Measurements from ENCODE around the gene NEO1.

The NEO1 gene

GRCh38 chr15:73005032-73005431 is 47.2 kb upstream of the NEO1 start:
- H3K36me3 ChIP-seq (ENCODE audit: insufficient read depth, low read length) = no peaks in the 10 kb centered on the region
- H3K79me2 ChIP-seq (ENCODE audit: insufficient read depth, low read length) = no peaks in the 10 kb centered on the region
- no peaks in the 10 kb centered on the region for H3K9me2 ChIP-seq (ENCODE audit: low read depth, low read length)
- no peaks in the 10 kb centered on the region for H4K20me1 ChIP-seq (ENCODE audit: insufficient read depth, low read length)
- H3K4me1 ChIP-seq (ENCODE audit: insufficient read depth, low read length, severe bottlenecking) = no peaks in the 10 kb centered on the region
- H3K9me3 ChIP-seq (ENCODE audit: low read length) = no peaks in the 10 kb centered on the region
- no peak overlapping the region for H3K9ac ChIP-seq (ENCODE audit: low read length)
- H3K4me2 ChIP-seq (ENCODE audit: low read length) = no peak overlapping the region
- no peaks in the 10 kb centered on the region for H3K27me3 ChIP-seq (ENCODE audit: insufficient read depth, low read length)
- no peak for TF ChIP-seq CTCF (IDR thresholded peaks at IDR 0.05; ENCODE audit: low read length)
- TF ChIP-seq EZH2 (IDR thresholded peaks at IDR 0.05; ENCODE audit: borderline replicate concordance, low read length) = no peak
- H3K27ac ChIP-seq (ENCODE audit: low read depth, low read length, poor library complexity, severe bottlenecking) = no peak overlapping the region
- H3K4me3 ChIP-seq (ENCODE audit: low read depth, low read length, poor library complexity, severe bottlenecking) = no peak overlapping the region
- H3F3A ChIP-seq (ENCODE audit: insufficient read depth, low read length) = no peaks in the 10 kb centered on the region
- no peak overlapping the region for H2AFZ ChIP-seq (ENCODE audit: low read length)

- Histone ChIP-seq H3K9me2 (ENCODE audit: low read depth, low read length) (no peaks in the 10 kb centered on the region), H3K27me3 (ENCODE audit: insufficient read depth, low read length) (no peaks in the 10 kb centered on the region), H3K36me3 (ENCODE audit: insufficient read depth, low read length) (no peaks in the 10 kb centered on the region), H3K4me3 (ENCODE audit: low read depth, low read length, poor library complexity, severe bottlenecking) (no peak overlapping the region), H3F3A (ENCODE audit: insufficient read depth, low read length) (no peaks in the 10 kb centered on the region), H3K4me2 (ENCODE audit: low read length) (no peak overlapping the region), H3K9ac (ENCODE audit: low read length) (no peak overlapping the region), H4K20me1 (ENCODE audit: insufficient read depth, low read length) (no peaks in the 10 kb centered on the region), H3K79me2 (ENCODE audit: insufficient read depth, low read length) (no peaks in the 10 kb centered on the region), H3K9me3 (ENCODE audit: low read length) (no peaks in the 10 kb centered on the region), H2AFZ (ENCODE audit: low read length) (no peak overlapping the region), H3K4me1 (ENCODE audit: insufficient read depth, low read length, severe bottlenecking) (no peaks in the 10 kb centered on the region), H3K27ac (ENCODE audit: low read depth, low read length, poor library complexity, severe bottlenecking) (no peak overlapping the region)
- TF ChIP-seq EZH2 (IDR thresholded peaks at IDR 0.05; ENCODE audit: borderline replicate concordance, low read length) (no peak), CTCF (IDR thresholded peaks at IDR 0.05; ENCODE audit: low read length) (no peak)
Measured at GRCh38 chr15:73005446-73005845, 46.8 kb upstream of the NEO1 start.

- H3K36me3 ChIP-seq (ENCODE audit: insufficient read depth, low read length) = no peaks in the 10 kb centered on the region
- H3K4me2 ChIP-seq (ENCODE audit: low read length) = no peak overlapping the region
- H3K9me3 ChIP-seq (ENCODE audit: low read length) = no peaks in the 10 kb centered on the region
- H3K9me2 ChIP-seq (ENCODE audit: low read depth, low read length) = no peaks in the 10 kb centered on the region
- H3F3A ChIP-seq (ENCODE audit: insufficient read depth, low read length) = no peaks in the 10 kb centered on the region
- H3K4me1 ChIP-seq (ENCODE audit: insufficient read depth, low read length, severe bottlenecking) = no peaks in the 10 kb centered on the region
- H3K79me2 ChIP-seq (ENCODE audit: insufficient read depth, low read length) = no peaks in the 10 kb centered on the region
- H3K9ac ChIP-seq (ENCODE audit: low read length) = no peak overlapping the region
- no peaks in the 10 kb centered on the region for H3K27me3 ChIP-seq (ENCODE audit: insufficient read depth, low read length)
- no peak for TF ChIP-seq CTCF (IDR thresholded peaks at IDR 0.05; ENCODE audit: low read length)
- TF ChIP-seq EZH2 (IDR thresholded peaks at IDR 0.05; ENCODE audit: borderline replicate concordance, low read length) = no peak
- H4K20me1 ChIP-seq (ENCODE audit: insufficient read depth, low read length) = no peaks in the 10 kb centered on the region
- H2AFZ ChIP-seq (ENCODE audit: low read length) = no peak overlapping the region
- no peak overlapping the region for H3K4me3 ChIP-seq (ENCODE audit: low read depth, low read length, poor library complexity, severe bottlenecking)
- H3K27ac ChIP-seq (ENCODE audit: low read depth, low read length, poor library complexity, severe bottlenecking) = no peak overlapping the region
Measured at GRCh38 chr15:73006523-73006922, 45.7 kb upstream of the NEO1 start.

Measured in OCI-LY1 (cell line).